ENCODE data around the gene PCDHGA3.
A peak's percentile ranks its signal among the peaks of the same experiment; 100 is the strongest.

Gene PCDHGA3

GRCh38 chr5:141356133-141356532 lies 12.5 kb downstream of the PCDHGA3 start:
- Histone ChIP-seq H4K8ac (ENCODE audit: low read depth, low read length) (no peak overlapping the region), H2BK12ac (ENCODE audit: low read length) (no peak overlapping the region), H3K14ac (ENCODE audit: low read length) (no peak overlapping the region), H4K91ac (ENCODE audit: low read depth, low read length, poor library complexity) (no peak overlapping the region), H3K27me3 (ENCODE audit: control insufficient read depth in 3 of 3, insufficient read depth in 3 of 3, low read depth in 1 of 3, low read length in 3 of 3) (peaks cover 0 to 4% (median 0%) of the 10 kb centered on the region in 3 experiments), H3K79me1 (ENCODE audit: low read depth, low read length) (no peaks in the 10 kb centered on the region), H3K4me1 (ENCODE audit: control insufficient read depth in 2 of 2, insufficient read depth in 1 of 2, low read depth in 1 of 2, low read length in 2 of 2) (no peaks in the 10 kb centered on the region), H2BK5ac (ENCODE audit: low read length) (no peak overlapping the region), H3K9me3 (replicated peaks in 1 of 2; ENCODE audit: control insufficient read depth in 2 of 2, insufficient read depth in 1 of 2, low read depth in 1 of 2, low read length in 2 of 2) (peaks cover 24 to 70% of the 10 kb centered on the region in 2 donors), H2BK15ac (ENCODE audit: low read length) (no peak overlapping the region), H3K36me3 (replicated peaks in 1 of 2; ENCODE audit: control insufficient read depth in 2 of 2, insufficient read depth in 2 of 2, low read length in 2 of 2) (peaks cover 0 to 3% of the 10 kb centered on the region in 2 donors), H3K4me2 (ENCODE audit: insufficient read depth, low read length, poor library complexity, severe bottlenecking) (no peak overlapping the region), H3K27ac (replicated peaks; ENCODE audit: low read length) (no peak overlapping the region), H2AFZ (ENCODE audit: low read length) (no peak overlapping the region), H2AK5ac (ENCODE audit: low read depth, low read length) (no peak overlapping the region), H3K4me3 (ENCODE audit: low read length in 2 of 2) (no peak overlapping the region), H3K18ac (ENCODE audit: low read length) (no peak overlapping the region), H3K23ac (ENCODE audit: low read depth, low read length, poor library complexity) (no peak overlapping the region), H2BK120ac (ENCODE audit: low read depth, low read length) (no peak overlapping the region), H3K9ac (ENCODE audit: low read depth, low read length, poor library complexity) (no peak overlapping the region), H3K4ac (ENCODE audit: low read length) (no peak overlapping the region)
- DNase-seq (ENCODE audit: low spot score) = no peak
- WGBS, 2 donors (ENCODE audit: extremely low coverage in 2 of 2, insufficient read length in 2 of 2, insufficient replicate concordance in 1 of 2) = no CpG with 5 or more reads among the region's 5 CpGs

GRCh38 chr5:141356950-141357349 lies 13.3 kb downstream of the PCDHGA3 start:
- Histone ChIP-seq H3K4me1 (ENCODE audit: control insufficient read depth in 2 of 2, insufficient read depth in 1 of 2, low read depth in 1 of 2, low read length in 2 of 2) (no peaks in the 10 kb centered on the region), H3K27ac (replicated peaks; ENCODE audit: low read length) (no peak overlapping the region), H3K14ac (ENCODE audit: low read length) (no peak overlapping the region), H3K9me3 (replicated peaks in 1 of 2; ENCODE audit: control insufficient read depth in 2 of 2, insufficient read depth in 1 of 2, low read depth in 1 of 2, low read length in 2 of 2) (peaks cover 25 to 67% of the 10 kb centered on the region in 2 donors), H3K4me3 (ENCODE audit: low read length in 2 of 2) (peak overlapping the region in 1 of 2 donors; percentile 51), H4K8ac (ENCODE audit: low read depth, low read length) (no peak overlapping the region), H3K79me1 (ENCODE audit: low read depth, low read length) (no peaks in the 10 kb centered on the region), H2BK5ac (ENCODE audit: low read length) (no peak overlapping the region), H2BK120ac (ENCODE audit: low read depth, low read length) (peak overlapping the region; percentile 66), H2BK15ac (ENCODE audit: low read length) (no peak overlapping the region), H4K91ac (ENCODE audit: low read depth, low read length, poor library complexity) (no peak overlapping the region), H2BK12ac (ENCODE audit: low read length) (no peak overlapping the region), H3K23ac (ENCODE audit: low read depth, low read length, poor library complexity) (peak overlapping the region; percentile 44), H3K4me2 (ENCODE audit: insufficient read depth, low read length, poor library complexity, severe bottlenecking) (no peak overlapping the region), H2AFZ (ENCODE audit: low read length) (no peak overlapping the region), H3K27me3 (ENCODE audit: control insufficient read depth in 3 of 3, insufficient read depth in 3 of 3, low read depth in 1 of 3, low read length in 3 of 3) (peaks cover 0 to 4% (median 0%) of the 10 kb centered on the region in 3 experiments), H3K18ac (ENCODE audit: low read length) (no peak overlapping the region), H3K36me3 (replicated peaks in 1 of 2; ENCODE audit: control insufficient read depth in 2 of 2, insufficient read depth in 2 of 2, low read length in 2 of 2) (peaks cover 0 to 3% of the 10 kb centered on the region in 2 donors), H3K4ac (ENCODE audit: low read length) (no peak overlapping the region), H3K9ac (ENCODE audit: low read depth, low read length, poor library complexity) (peak overlapping the region; percentile 16), H2AK5ac (ENCODE audit: low read depth, low read length) (peak overlapping the region; percentile 54)
- no peak for DNase-seq (ENCODE audit: low spot score)
- WGBS, 2 donors (ENCODE audit: extremely low coverage in 2 of 2, insufficient read length in 2 of 2, insufficient replicate concordance in 1 of 2) = no CpG with 5 or more reads among the region's 19 CpGs

GRCh38 chr5:141359790-141360426 lies 16.3 kb downstream of the PCDHGA3 start, which contains the start of gene PCDHGB2:
PCDHGB2 (plus strand) TSS chr5:141359994; CDS start chr5:141360136, 142 bp downstream.
- Histone ChIP-seq H3K36me3 (replicated peaks in 1 of 2; ENCODE audit: control insufficient read depth in 2 of 2, insufficient read depth in 2 of 2, low read length in 2 of 2) (peaks cover 0 to 3% of the 10 kb centered on the region in 2 donors), H3K27me3 (ENCODE audit: control insufficient read depth in 3 of 3, insufficient read depth in 3 of 3, low read depth in 1 of 3, low read length in 3 of 3) (peaks cover 0 to 4% (median 0%) of the 10 kb centered on the region in 3 experiments), H3K23ac (ENCODE audit: low read depth, low read length, poor library complexity) (no peak within 1 kb of the TSS), H2BK12ac (ENCODE audit: low read length) (no peak within 1 kb of the TSS), H2AK5ac (ENCODE audit: low read depth, low read length) (no peak within 1 kb of the TSS), H2BK120ac (ENCODE audit: low read depth, low read length) (no peak within 1 kb of the TSS), H3K4me3 (ENCODE audit: low read length in 2 of 2) (no peak within 1 kb of the TSS), H3K9me3 (replicated peaks in 1 of 2; ENCODE audit: control insufficient read depth in 2 of 2, insufficient read depth in 1 of 2, low read depth in 1 of 2, low read length in 2 of 2) (peaks cover 34 to 67% of the 10 kb centered on the region in 2 donors), H2BK5ac (ENCODE audit: low read length) (no peak within 1 kb of the TSS), H3K14ac (ENCODE audit: low read length) (no peak within 1 kb of the TSS), H3K4me1 (ENCODE audit: control insufficient read depth in 2 of 2, insufficient read depth in 1 of 2, low read depth in 1 of 2, low read length in 2 of 2) (no peaks in the 10 kb centered on the region), H3K79me1 (ENCODE audit: low read depth, low read length) (no peaks in the 10 kb centered on the region), H2AFZ (ENCODE audit: low read length) (peak within 1 kb of the TSS; percentile 72), H2BK15ac (ENCODE audit: low read length) (no peak within 1 kb of the TSS), H3K18ac (ENCODE audit: low read length) (no peak within 1 kb of the TSS), H3K27ac (replicated peaks; ENCODE audit: low read length) (no peak within 1 kb of the TSS), H4K8ac (ENCODE audit: low read depth, low read length) (no peak within 1 kb of the TSS), H3K9ac (ENCODE audit: low read depth, low read length, poor library complexity) (no peak within 1 kb of the TSS), H4K91ac (ENCODE audit: low read depth, low read length, poor library complexity) (no peak within 1 kb of the TSS), H3K4ac (ENCODE audit: low read length) (no peak within 1 kb of the TSS), H3K4me2 (ENCODE audit: insufficient read depth, low read length, poor library complexity, severe bottlenecking) (no peak within 1 kb of the TSS)
- no peak for DNase-seq (ENCODE audit: low spot score)
- WGBS, 2 donors (ENCODE audit: extremely low coverage in 2 of 2, insufficient read length in 2 of 2, insufficient replicate concordance in 1 of 2) = no CpG with 5 or more reads among the region's 24 CpGs

- no peak overlapping the region for H3K18ac ChIP-seq (ENCODE audit: low read length)
- no peak overlapping the region for H2AK5ac ChIP-seq (ENCODE audit: low read depth, low read length)
- H3K27me3 ChIP-seq (ENCODE audit: control insufficient read depth in 3 of 3, insufficient read depth in 3 of 3, low read depth in 1 of 3, low read length in 3 of 3) = peaks cover 0 to 4% (median 0%) of the 10 kb centered on the region in 3 experiments
- no peak overlapping the region for H3K23ac ChIP-seq (ENCODE audit: low read depth, low read length, poor library complexity)
- H3K4me2 ChIP-seq (ENCODE audit: insufficient read depth, low read length, poor library complexity, severe bottlenecking) = no peak overlapping the region
- no peak overlapping the region for H2BK12ac ChIP-seq (ENCODE audit: low read length)
- H3K14ac ChIP-seq (ENCODE audit: low read length) = no peak overlapping the region
- H3K4ac ChIP-seq (ENCODE audit: low read length) = no peak overlapping the region
- no peak for DNase-seq (ENCODE audit: low spot score)
- no peaks in the 10 kb centered on the region for H3K4me1 ChIP-seq (ENCODE audit: control insufficient read depth in 2 of 2, insufficient read depth in 1 of 2, low read depth in 1 of 2, low read length in 2 of 2)
- no peak overlapping the region for H3K4me3 ChIP-seq (ENCODE audit: low read length in 2 of 2)
- H4K91ac ChIP-seq (ENCODE audit: low read depth, low read length, poor library complexity) = no peak overlapping the region
- H3K9ac ChIP-seq (ENCODE audit: low read depth, low read length, poor library complexity) = no peak overlapping the region
- H2BK120ac ChIP-seq (ENCODE audit: low read depth, low read length) = no peak overlapping the region
- no peak overlapping the region for H2BK15ac ChIP-seq (ENCODE audit: low read length)
- no peak overlapping the region for H4K8ac ChIP-seq (ENCODE audit: low read depth, low read length)
- H3K9me3 ChIP-seq (replicated peaks in 1 of 2; ENCODE audit: control insufficient read depth in 2 of 2, insufficient read depth in 1 of 2, low read depth in 1 of 2, low read length in 2 of 2) = peaks cover 34 to 65% of the 10 kb centered on the region in 2 donors
- no peak overlapping the region for H3K27ac ChIP-seq (replicated peaks; ENCODE audit: low read length)
- H2AFZ ChIP-seq (ENCODE audit: low read length) = no peak overlapping the region
- H3K79me1 ChIP-seq (ENCODE audit: low read depth, low read length) = no peaks in the 10 kb centered on the region
- no peak overlapping the region for H2BK5ac ChIP-seq (ENCODE audit: low read length)
- H3K36me3 ChIP-seq (replicated peaks in 1 of 2; ENCODE audit: control insufficient read depth in 2 of 2, insufficient read depth in 2 of 2, low read length in 2 of 2) = peaks cover 0 to 3% of the 10 kb centered on the region in 2 donors
- no CpG with 5 or more reads among the region's 15 CpGs for WGBS, 2 donors (ENCODE audit: extremely low coverage in 2 of 2, insufficient read length in 2 of 2, insufficient replicate concordance in 1 of 2)
Measured at GRCh38 chr5:141360685-141361084, 17.1 kb downstream of the PCDHGA3 start.
